Loucy (cell line): Measurements from ENCODE around the gene CACNA1A.
"Not testable (repeated sequence)": the region's sequence is repeated elsewhere in the genome, so short reads cannot be mapped to it uniquely, and the experiment has no call there.

Experiments
- H2AFZ ChIP-seq: fragments of 200-600 bp; sonication (generic); 2 replicates; pipeline ENCODE4 v1.6.0; 2016; ENCODE audit warnings: antibody characterized with exemption, mild to moderate bottlenecking, low read length, moderate library complexity
- H3F3A ChIP-seq: fragments of 200-600 bp; 2 replicates; pipeline ENCODE4 v1.6.0; 2016; ENCODE audit warnings: antibody characterized with exemption, low read depth, mild to moderate bottlenecking
- H3K27me3 ChIP-seq: fragments of 200-600 bp; sonication (generic); 2 replicates; pipeline ENCODE4 v1.6.1; 2014; ENCODE audit warnings: low read length, mild to moderate bottlenecking; ENCODE audit not compliant: insufficient read depth, poor library complexity, severe bottlenecking
- H3K36me3 ChIP-seq: fragments of 200-600 bp; sonication (generic); 2 replicates; pipeline ENCODE4 v1.6.1; 2016; ENCODE audit warnings: low read length; ENCODE audit not compliant: insufficient read depth
- H3K4me1 ChIP-seq: fragments of 200-600 bp; sonication (generic); 2 replicates; pipeline ENCODE4 v1.5.1; 2014; ENCODE audit warnings: low read length, mild to moderate bottlenecking; ENCODE audit not compliant: insufficient read depth, poor library complexity, severe bottlenecking
- H3K4me2 ChIP-seq: fragments of 200-600 bp; sonication (generic); 2 replicates; pipeline ENCODE4 v1.6.0; 2014; ENCODE audit warnings: antibody characterized with exemption, low read length, low read depth, mild to moderate bottlenecking; ENCODE audit not compliant: poor library complexity, severe bottlenecking
- H3K4me3 ChIP-seq: fragments of 200-600 bp; sonication (generic); 2 replicates; pipeline ENCODE4 v1.5.1; 2014; ENCODE audit warnings: low read length, mild to moderate bottlenecking, mixed read lengths; ENCODE audit not compliant: poor library complexity, severe bottlenecking
- H3K79me2 ChIP-seq: fragments of 200-600 bp; sonication (generic); 2 replicates; pipeline ENCODE4 v1.6.1; 2014; ENCODE audit warnings: low read length; ENCODE audit not compliant: insufficient read depth
- H3K9ac ChIP-seq: fragments of 200-600 bp; sonication (generic); 2 replicates; pipeline ENCODE4 v1.6.0; 2014; ENCODE audit warnings: mild to moderate bottlenecking, low read depth, low read length, moderate library complexity; ENCODE audit not compliant: poor library complexity, severe bottlenecking
- H3K9me2 ChIP-seq: fragments of 200-600 bp; sonication (generic); replicated peaks from 2 replicates; pipeline ENCODE4 v1.6.1; 2016; ENCODE audit warnings: low read depth, low read length, mixed read lengths
- H3K9me3 ChIP-seq: fragments of 200-600 bp; sonication (generic); 2 replicates; pipeline ENCODE4 v1.6.1; 2014; ENCODE audit warnings: mild to moderate bottlenecking, antibody characterized with exemption, low read length, low read depth; ENCODE audit not compliant: insufficient read depth
- H4K20me1 ChIP-seq: fragments of 200-600 bp; sonication (generic); 2 replicates; pipeline ENCODE4 v1.6.0; 2014; ENCODE audit warnings: antibody characterized with exemption, low read length, mild to moderate bottlenecking; ENCODE audit not compliant: insufficient read depth, poor library complexity, severe bottlenecking
- EZH2phosphoT487 ChIP-seq: fragments of 200-600 bp; IDR thresholded peaks from 2 replicates; pipeline ENCODE4 v1.6.1; 2018; ENCODE audit warnings: antibody characterized with exemption, mild to moderate bottlenecking, moderate library complexity, borderline replicate concordance
- TF ChIP-seq, protein P1 (sequence below): fragments of 200-600 bp; sonication (generic); conservative IDR thresholded peaks from 2 replicates; pipeline ENCODE4 v1.5.1; 2014; ENCODE audit warnings: mild to moderate bottlenecking, antibody characterized with exemption, low read length

The CACNA1A gene

DNA sequence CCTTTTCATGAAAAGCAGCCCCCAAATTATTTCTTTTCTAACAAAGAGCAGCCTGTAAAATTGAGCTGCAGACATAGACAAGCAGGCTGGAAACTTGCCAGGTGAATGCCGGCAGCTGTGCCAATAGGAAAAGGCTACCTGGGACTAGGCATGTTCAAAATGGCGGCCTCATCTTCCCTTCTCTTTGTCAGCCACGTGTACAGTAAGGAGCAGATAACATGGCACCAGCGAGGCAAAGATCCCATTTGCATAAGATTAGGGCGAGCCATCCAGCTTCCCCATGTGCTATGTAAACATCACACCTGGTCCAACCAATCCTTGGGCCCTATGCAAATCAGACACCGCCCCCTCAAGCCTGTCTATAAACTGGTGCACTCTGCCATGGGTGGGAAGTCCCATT lies 31.2 kb upstream of the CACNA1A start:
- no peaks in the 10 kb centered on the region for H3K36me3 ChIP-seq
- H2AFZ ChIP-seq = no peak overlapping the region
- H4K20me1 ChIP-seq = no peaks in the 10 kb centered on the region
- no peak overlapping the region for H3K4me3 ChIP-seq
- H3K27me3 ChIP-seq = no peaks in the 10 kb centered on the region
- no peaks in the 10 kb centered on the region for H3K4me1 ChIP-seq
- H3K9me3 ChIP-seq = no peaks in the 10 kb centered on the region
- no peak overlapping the region for H3K9ac ChIP-seq
- no peaks in the 10 kb centered on the region for H3K79me2 ChIP-seq
- H3K4me2 ChIP-seq = no peak overlapping the region
- no peaks in the 10 kb centered on the region for H3F3A ChIP-seq
- TF ChIP-seq EZH2phosphoT487 = no peak
- TF ChIP-seq, protein P1, sequence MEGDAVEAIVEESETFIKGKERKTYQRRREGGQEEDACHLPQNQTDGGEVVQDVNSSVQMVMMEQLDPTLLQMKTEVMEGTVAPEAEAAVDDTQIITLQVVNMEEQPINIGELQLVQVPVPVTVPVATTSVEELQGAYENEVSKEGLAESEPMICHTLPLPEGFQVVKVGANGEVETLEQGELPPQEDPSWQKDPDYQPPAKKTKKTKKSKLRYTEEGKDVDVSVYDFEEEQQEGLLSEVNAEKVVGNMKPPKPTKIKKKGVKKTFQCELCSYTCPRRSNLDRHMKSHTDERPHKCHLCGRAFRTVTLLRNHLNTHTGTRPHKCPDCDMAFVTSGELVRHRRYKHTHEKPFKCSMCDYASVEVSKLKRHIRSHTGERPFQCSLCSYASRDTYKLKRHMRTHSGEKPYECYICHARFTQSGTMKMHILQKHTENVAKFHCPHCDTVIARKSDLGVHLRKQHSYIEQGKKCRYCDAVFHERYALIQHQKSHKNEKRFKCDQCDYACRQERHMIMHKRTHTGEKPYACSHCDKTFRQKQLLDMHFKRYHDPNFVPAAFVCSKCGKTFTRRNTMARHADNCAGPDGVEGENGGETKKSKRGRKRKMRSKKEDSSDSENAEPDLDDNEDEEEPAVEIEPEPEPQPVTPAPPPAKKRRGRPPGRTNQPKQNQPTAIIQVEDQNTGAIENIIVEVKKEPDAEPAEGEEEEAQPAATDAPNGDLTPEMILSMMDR = no peak
- no peaks in the 10 kb centered on the region for H3K9me2 ChIP-seq

GRCh38 chr19:13530720-13531119 lies 24.4 kb upstream of the CACNA1A start:
- Histone ChIP-seq H3K4me2 (no peak overlapping the region), H3K9me2 (no peaks in the 10 kb centered on the region), H3K9me3 (no peaks in the 10 kb centered on the region; the same call in 1 of the 2 replicates), H3K79me2 (no peaks in the 10 kb centered on the region), H3K9ac (no peak overlapping the region), H2AFZ (no peak overlapping the region), H3K27me3 (no peaks in the 10 kb centered on the region), H3K4me1 (no peaks in the 10 kb centered on the region), H3F3A (no peaks in the 10 kb centered on the region), H3K36me3 (no peaks in the 10 kb centered on the region), H4K20me1 (no peaks in the 10 kb centered on the region), H3K4me3 (no peak overlapping the region)
- TF ChIP-seq, protein P1 = no peak
- no peak for TF ChIP-seq EZH2phosphoT487

- not testable (repeated sequence) for H3K36me3 ChIP-seq, H3K4me3 ChIP-seq, H3K27me3 ChIP-seq, H3K4me2 ChIP-seq, H3K9me2 ChIP-seq, H3K9me3 ChIP-seq, H3K79me2 ChIP-seq, H3K4me1 ChIP-seq, H3K9ac ChIP-seq, H4K20me1 ChIP-seq, H3F3A ChIP-seq, H2AFZ ChIP-seq
Observed at GRCh38 chr19:13529721-13530120, 23.4 kb upstream of the CACNA1A start.

DNA sequence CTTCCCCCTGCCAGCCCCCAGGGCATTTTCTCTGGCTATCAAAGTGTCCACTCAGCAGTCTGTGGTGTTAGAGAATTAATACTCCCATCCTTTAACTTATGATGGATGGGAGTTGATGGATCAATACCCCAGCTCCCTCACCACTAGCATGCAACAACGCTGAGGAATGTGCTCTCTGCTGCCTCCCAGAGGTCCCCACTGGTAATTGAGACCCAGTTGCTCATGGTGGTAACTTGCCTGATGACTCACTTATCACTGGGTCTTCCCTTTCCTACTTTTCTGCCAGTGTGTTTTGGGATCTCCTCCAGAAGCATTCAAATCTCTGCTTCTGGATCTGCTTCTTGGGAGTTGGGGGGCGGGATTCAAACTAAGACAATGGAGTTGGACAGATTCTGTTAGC lies 20.3 kb upstream of the CACNA1A start:
- TF ChIP-seq EZH2phosphoT487 = no peak
- TF ChIP-seq, protein P1 = peak; percentile 60
- Histone ChIP-seq H3K4me3 (no peak overlapping the region), H2AFZ (no peak overlapping the region), H3K4me2 (no peak overlapping the region), H3K9me2 (no peaks in the 10 kb centered on the region), H4K20me1 (no peaks in the 10 kb centered on the region), H3K36me3 (no peaks in the 10 kb centered on the region), H3K4me1 (no peaks in the 10 kb centered on the region), H3K9ac (no peak overlapping the region), H3K79me2 (no peaks in the 10 kb centered on the region), H3F3A (no peaks in the 10 kb centered on the region), H3K27me3 (no peaks in the 10 kb centered on the region), H3K9me3 (no peaks in the 10 kb centered on the region; the same call in 1 of the 2 replicates)
